Peyer's patch (tissue), 4 donors: ENCODE measurements around the gene BCL6B. TPM values are rescaled to one million over a fixed set of nuclear protein-coding genes. Genes with fewer than 3 reads are reported as not detected.

ENCODE experiments used
- DNase-seq, 3 donors: peaks; one replicate each; pipeline ENCODE4 v3.0.0-alpha.2; 2017 to 2019
- H3K27ac ChIP-seq, 4 donors: fragments of 200-600 bp; sonication (generic); one replicate each; pipeline ENCODE4 v1.5.1; 2016 to 2019
- H3K27me3 ChIP-seq, 2 donors: fragments of 200-600 bp; sonication (generic); one replicate each; pipeline ENCODE4 v1.5.1; 2019
- H3K36me3 ChIP-seq, 3 donors: fragments of 200-600 bp; sonication (generic); one replicate each; pipeline ENCODE4 v1.5.1; 2016 to 2019
- H3K4me1 ChIP-seq, 4 donors: fragments of 200-600 bp; sonication (generic); one replicate each; pipeline ENCODE4 v1.5.1; 2016 to 2019
- H3K4me3 ChIP-seq, 4 donors: fragments of 200-600 bp; sonication (generic); 1 replicate in 3 of 4; 2 replicates in 1 of 4; pipeline ENCODE4 v1.5.1; 2016 to 2019; ENCODE audit warnings: mild to moderate bottlenecking in 1 of 4
- H3K9me3 ChIP-seq, 4 donors: fragments of 200-600 bp; sonication (generic); one replicate each; pipeline ENCODE4 v1.5.1; 2016 to 2019; ENCODE audit warnings: mild to moderate bottlenecking in 1 of 4
- POLR2A ChIP-seq, 2 donors: fragments of 450-650 bp; IDR thresholded peaks; one replicate each; pipeline ENCODE4 v1.5.1; 2017; ENCODE audit warnings: antibody characterized with exemption in 2 of 2, mild to moderate bottlenecking in 2 of 2, moderate library complexity in 2 of 2
- total RNA-seq, 4 donors: library from RNA; depleted of rRNA; stranded (reverse); fragments of >200 nt; gene quantifications; one replicate each; pipeline ENCODE4 v1.1.0, GENCODE V29; 2016
- TF ChIP-seq, protein P1 (sequence below), 6 experiments: fragments of 450-650 bp in 4 of 6; fragments of 200-600 bp in 2 of 6; sonication (generic) in 1 of 6; IDR thresholded peaks; one replicate each; pipeline ENCODE4 v1.5.1; 2017 to 2019; ENCODE audit warnings: antibody characterized with exemption in 6 of 6, mild to moderate bottlenecking in 3 of 6, moderate library complexity in 1 of 6

Gene BCL6B
- total RNA-seq, 4 donors from 2014 or later: 0.57 to 9.9 (median 1.4) TPM

DNA sequence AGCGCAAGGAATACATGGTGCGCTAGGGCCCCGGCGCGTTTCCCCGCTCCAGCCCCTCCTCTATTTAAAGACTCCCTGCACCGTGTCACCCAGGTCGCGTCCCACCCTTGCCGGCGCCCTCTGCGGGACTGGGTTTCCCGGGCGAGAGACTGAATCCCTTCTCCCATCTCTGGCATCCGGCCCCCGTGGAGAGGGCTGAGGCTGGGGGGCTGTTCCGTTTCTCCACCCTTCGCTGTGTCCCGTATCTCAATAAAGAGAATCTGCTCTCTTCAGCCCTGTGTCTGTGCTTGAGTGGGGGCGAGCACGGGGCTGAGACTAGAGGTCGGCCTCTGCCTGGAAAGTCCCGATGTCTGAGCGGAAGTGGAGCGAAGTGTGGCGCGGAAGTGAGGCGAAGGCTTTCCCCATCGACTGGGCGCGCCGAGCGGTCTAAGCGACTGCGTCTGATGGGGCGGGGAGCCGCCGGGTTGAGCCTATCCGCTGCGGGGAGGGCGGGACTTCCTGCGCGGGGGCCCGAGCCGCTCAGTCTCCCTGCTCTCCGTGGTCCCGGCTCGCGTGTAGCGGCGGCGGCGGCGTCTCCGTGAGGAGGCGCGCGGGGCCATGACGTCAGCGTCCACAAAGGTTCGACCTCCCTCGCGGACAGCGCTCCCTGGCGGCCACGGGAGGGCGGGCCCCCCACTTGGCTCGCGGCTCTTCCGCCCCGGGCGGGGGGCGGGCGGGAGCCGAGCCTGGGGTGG, 8.4 kb upstream of the BCL6B start:
- DNase-seq: peak; percentile 99
- Histone ChIP-seq H3K36me3 (peaks cover 0 to 4% (median 0%) of the 10 kb centered on the region in 3 donors), H3K27me3 (no peaks in the 10 kb centered on the region), H3K9me3 (no peaks in the 10 kb centered on the region), H3K4me3 (peak overlapping the region; percentile 65 to 88 (median 78)), H3K27ac (peak overlapping the region; percentile 92 to 98 (median 96)), H3K4me1 (peaks cover 4 to 62% (median 26%) of the 10 kb centered on the region in 4 donors)
- peak; percentile 93 to 94 for TF ChIP-seq POLR2A (IDR thresholded peaks at IDR 0.05)
- TF ChIP-seq, protein P1, sequence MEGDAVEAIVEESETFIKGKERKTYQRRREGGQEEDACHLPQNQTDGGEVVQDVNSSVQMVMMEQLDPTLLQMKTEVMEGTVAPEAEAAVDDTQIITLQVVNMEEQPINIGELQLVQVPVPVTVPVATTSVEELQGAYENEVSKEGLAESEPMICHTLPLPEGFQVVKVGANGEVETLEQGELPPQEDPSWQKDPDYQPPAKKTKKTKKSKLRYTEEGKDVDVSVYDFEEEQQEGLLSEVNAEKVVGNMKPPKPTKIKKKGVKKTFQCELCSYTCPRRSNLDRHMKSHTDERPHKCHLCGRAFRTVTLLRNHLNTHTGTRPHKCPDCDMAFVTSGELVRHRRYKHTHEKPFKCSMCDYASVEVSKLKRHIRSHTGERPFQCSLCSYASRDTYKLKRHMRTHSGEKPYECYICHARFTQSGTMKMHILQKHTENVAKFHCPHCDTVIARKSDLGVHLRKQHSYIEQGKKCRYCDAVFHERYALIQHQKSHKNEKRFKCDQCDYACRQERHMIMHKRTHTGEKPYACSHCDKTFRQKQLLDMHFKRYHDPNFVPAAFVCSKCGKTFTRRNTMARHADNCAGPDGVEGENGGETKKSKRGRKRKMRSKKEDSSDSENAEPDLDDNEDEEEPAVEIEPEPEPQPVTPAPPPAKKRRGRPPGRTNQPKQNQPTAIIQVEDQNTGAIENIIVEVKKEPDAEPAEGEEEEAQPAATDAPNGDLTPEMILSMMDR (IDR thresholded peaks at IDR 0.05): peak; percentile 63 to 98 (median 88)

DNA sequence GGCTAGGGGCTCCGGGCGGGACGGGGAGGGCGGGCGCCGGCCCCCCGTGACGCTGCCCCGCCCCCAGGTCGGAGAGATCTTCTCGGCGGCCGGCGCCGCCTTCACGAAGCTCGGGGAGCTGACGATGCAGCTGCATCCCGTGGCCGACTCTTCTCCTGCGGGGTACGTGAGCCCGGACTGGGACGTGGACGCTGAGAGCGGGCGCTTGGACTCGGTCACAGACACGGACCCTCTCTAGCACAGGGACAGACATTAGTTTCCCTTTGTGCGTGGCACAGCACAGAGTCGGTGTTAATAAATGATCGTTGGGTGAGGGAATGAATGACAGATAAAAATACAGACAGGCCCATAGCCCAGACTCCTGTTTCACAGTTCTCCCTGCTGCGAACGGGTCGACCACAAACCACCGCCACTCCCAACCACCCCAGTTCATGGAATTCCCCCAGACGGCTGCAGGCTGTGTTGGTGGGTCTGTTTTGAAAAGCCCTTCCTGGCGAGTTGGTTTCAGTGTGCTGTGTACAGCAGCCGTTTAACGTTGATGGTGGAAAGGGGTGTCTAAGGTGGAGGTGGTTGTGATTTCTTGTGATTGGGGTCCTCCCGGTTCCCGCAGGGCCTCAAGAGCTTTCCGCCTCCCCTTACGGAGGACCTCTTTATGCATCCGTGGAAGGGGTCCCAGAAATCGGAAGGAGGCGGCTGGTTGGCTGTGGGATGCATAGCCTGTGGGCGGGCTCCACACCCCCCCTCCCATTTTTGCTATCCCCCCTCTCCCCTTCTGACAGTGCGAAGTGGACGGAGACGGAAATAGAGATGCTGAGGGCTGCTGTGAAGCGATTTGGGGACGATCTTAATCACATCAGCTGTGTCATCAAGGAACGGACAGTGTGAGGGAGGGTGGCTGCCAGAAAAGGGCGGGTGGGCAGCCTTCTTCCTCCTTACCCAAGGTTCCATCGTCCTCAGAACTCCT, 7.6 kb upstream of the BCL6B start:
- Histone ChIP-seq H3K4me3 (peak overlapping the region; percentile 65 to 88 (median 78)), H3K4me1 (peaks cover 4 to 55% (median 26%) of the 10 kb centered on the region in 4 donors), H3K27ac (peak overlapping the region; percentile 92 to 98 (median 96)), H3K27me3 (no peaks in the 10 kb centered on the region), H3K36me3 (no peaks in the 10 kb centered on the region), H3K9me3 (no peaks in the 10 kb centered on the region)
- peak; percentile 53 to 71 (median 54) for DNase-seq
- TF ChIP-seq, protein P1 (IDR thresholded peaks at IDR 0.05): no peak
- peak; percentile 1 to 54 for TF ChIP-seq POLR2A (IDR thresholded peaks at IDR 0.05)

DNA sequence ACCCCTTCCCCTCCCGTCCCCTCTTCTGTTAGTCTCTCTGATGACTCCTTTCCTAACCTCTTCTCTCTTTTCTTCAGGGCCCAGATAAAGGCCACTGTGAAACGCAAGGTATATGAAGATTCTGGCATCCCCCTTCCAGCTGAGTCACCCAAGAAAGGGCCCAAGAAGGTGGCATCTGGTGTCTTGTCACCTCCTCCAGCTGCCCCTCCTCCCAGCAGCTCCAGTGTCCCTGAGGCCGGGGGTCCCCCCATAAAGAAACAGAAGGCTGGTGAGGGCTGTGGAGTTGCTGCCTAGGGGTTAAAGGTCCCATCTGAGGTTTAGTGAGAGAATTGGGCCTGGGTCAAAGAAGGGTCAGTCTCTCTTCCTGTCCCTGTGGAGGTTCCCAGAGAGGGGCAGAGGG, 6.4 kb upstream of the BCL6B start:
- DNase-seq: no peak
- peaks cover 0 to 44% (median 16%) of the 10 kb centered on the region in 4 donors for H3K4me1 ChIP-seq
- peak overlapping the region in 2 of 4 donors; percentile 17 to 98 for H3K27ac ChIP-seq
- H3K36me3 ChIP-seq: no peaks in the 10 kb centered on the region
- no peaks in the 10 kb centered on the region for H3K27me3 ChIP-seq
- TF ChIP-seq, protein P1 (IDR thresholded peaks at IDR 0.05): no peak
- TF ChIP-seq POLR2A (IDR thresholded peaks at IDR 0.05): no peak
- no peaks in the 10 kb centered on the region for H3K9me3 ChIP-seq
- H3K4me3 ChIP-seq: no peak overlapping the region

DNA sequence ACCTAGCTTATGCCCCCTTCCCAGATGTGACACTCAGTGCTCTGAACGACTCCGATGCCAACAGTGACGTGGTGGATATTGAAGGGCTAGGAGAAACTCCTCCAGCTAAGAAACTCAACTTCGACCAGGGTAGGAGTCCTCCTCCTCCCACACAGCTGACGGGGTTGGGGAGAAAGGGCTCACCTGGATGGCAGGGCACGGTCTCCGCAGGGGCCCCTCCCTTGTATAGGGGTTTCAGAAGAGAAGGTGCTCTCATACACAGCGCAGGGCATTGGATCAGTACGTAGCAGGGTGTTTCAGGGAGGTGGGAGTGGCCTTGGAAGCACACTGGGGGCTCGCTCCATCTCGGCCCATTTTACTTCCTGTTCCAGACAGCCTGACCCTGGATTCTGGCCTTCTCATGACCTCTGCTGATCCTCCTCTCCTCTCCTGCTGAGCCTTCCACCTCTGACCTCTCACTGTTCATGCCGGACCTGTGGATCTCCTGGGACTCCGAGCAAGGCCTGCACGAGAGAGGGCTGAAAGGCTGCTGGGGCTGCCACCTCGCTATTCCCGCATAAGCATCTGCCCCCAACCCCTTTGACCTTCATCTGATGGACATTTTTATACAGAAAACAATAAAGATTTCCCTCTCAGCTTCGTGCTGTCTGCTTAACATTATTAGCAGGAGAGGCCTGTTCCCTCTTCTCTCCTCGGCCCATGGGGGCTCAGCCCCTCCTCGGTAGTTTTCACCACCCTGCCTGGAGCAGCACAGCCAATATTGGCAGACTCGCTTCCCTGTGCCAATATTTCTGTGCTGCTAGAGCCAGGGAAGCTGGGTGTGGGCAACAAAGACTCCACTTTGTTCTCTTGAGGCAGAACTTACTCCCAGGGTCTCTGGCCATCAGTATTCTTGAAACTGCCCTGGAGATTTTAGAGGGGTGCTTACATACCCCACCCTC, 5.7 kb upstream of the BCL6B start:
- H3K4me3 ChIP-seq: no peak overlapping the region
- TF ChIP-seq POLR2A (IDR thresholded peaks at IDR 0.05): no peak
- TF ChIP-seq, protein P1 (IDR thresholded peaks at IDR 0.05): no peak
- H3K4me1 ChIP-seq: peaks cover 0 to 49% (median 15%) of the 10 kb centered on the region in 4 donors

DNA sequence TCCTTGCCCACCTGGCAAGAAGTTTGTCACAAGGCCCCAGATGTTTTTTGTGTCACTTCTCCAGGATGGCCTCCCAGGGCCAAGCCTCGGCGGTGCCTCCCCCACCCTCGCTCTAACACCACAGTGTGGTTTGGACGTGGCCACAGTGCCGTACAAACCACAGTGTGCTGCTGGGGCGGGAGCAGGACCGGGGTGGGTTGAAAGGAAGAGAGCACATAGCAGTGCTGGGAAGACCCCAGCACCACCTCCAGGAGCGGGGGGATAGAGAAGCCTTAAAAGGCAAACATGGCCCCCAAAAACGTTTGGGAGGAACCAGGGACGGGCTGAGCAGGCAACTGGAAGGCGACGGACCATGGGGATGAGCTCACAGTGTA, 5.0 kb upstream of the BCL6B start:
- Histone ChIP-seq H3K27me3 (no peaks in the 10 kb centered on the region), H3K27ac (peak overlapping the region; percentile 62 to 82 (median 72)), H3K9me3 (no peaks in the 10 kb centered on the region), H3K36me3 (no peaks in the 10 kb centered on the region), H3K4me1 (peaks cover 0 to 55% (median 19%) of the 10 kb centered on the region in 4 donors), H3K4me3 (peak overlapping the region in 1 of 4 donors; percentile 53)
- TF ChIP-seq, protein P1 (IDR thresholded peaks at IDR 0.05): no peak
- DNase-seq: no peak

More for the DNA sequence above, 5.7 kb upstream of the BCL6B start:
- no peaks in the 10 kb centered on the region for H3K9me3 ChIP-seq
- peak overlapping the region; percentile 62 to 82 (median 72) for H3K27ac ChIP-seq
- DNase-seq: no peak
- no peaks in the 10 kb centered on the region for H3K27me3 ChIP-seq
- no peaks in the 10 kb centered on the region for H3K36me3 ChIP-seq
